DMS53 (cell line): ENCODE measurements around the gene MISP3.

Experiments
- DNase-seq: peaks from one replicate; lab custom pipeline; 2025; lab: John Stamatoyannopoulos, UW

The MISP3 gene

GRCh38 chr19:14102756-14103155 is 30.2 kb downstream of the MISP3 start:
- no peak for DNase-seq

- peak; percentile 11 for DNase-seq
These were observed 30.7 kb downstream of the MISP3 start for GRCh38 chr19:14103310-14103709.

- no peak for DNase-seq
These were observed 33.1 kb downstream of the MISP3 start for GRCh38 chr19:14105680-14106079.

GRCh38 chr19:14106840-14107239 is 34.3 kb downstream of the MISP3 start:
- no peak for DNase-seq

- DNase-seq = peak; percentile 20
These were observed 35.2 kb downstream of the MISP3 start for GRCh38 chr19:14107581-14108461.

- no peak for DNase-seq
These were observed 38.1 kb downstream of the MISP3 start for GRCh38 chr19:14110650-14111049.

GRCh38 chr19:14111486-14111885 is 38.9 kb downstream of the MISP3 start:
- DNase-seq = no peak

GRCh38 chr19:14112051-14112808 is 39.6 kb downstream of the MISP3 start:
- no peak for DNase-seq

GRCh38 chr19:14112809-14113385 is 40.3 kb downstream of the MISP3 start:
- DNase-seq = no peak

- DNase-seq = peak; percentile 61
These were observed 41.3 kb downstream of the MISP3 start for GRCh38 chr19:14113762-14114414.

- DNase-seq = no peak
These were observed 41.9 kb downstream of the MISP3 start for GRCh38 chr19:14114439-14114838.

GRCh38 chr19:14114854-14115253 is 42.3 kb downstream of the MISP3 start:
- peak; percentile 53 for DNase-seq

GRCh38 chr19:14115756-14116155 is 43.2 kb downstream of the MISP3 start:
- DNase-seq = no peak

GRCh38 chr19:14116525-14116917 is 43.9 kb downstream of the MISP3 start:
- DNase-seq = no peak

GRCh38 chr19:14116918-14117578 is 44.5 kb downstream of the MISP3 start:
- peak; percentile 32 for DNase-seq

- DNase-seq = peak; percentile 98
These were observed 45.1 kb downstream of the MISP3 start, which contains the start of gene PRKACA for GRCh38 chr19:14117668-14118164. TSS of gene PRKACA (minus strand) at chr19:14117762. CDS start at chr19:14117547, 215 bp downstream.

GRCh38 chr19:14118165-14119051 is 45.8 kb downstream of the MISP3 start:
- peak; percentile 74 for DNase-seq

- no peak for DNase-seq
These were observed 46.6 kb downstream of the MISP3 start for GRCh38 chr19:14119146-14119545.

- DNase-seq = peak; percentile 16
These were observed 47.3 kb downstream of the MISP3 start for GRCh38 chr19:14119644-14120496.

GRCh38 chr19:14120497-14120780 is 47.9 kb downstream of the MISP3 start:
- DNase-seq = no peak
